Stimulated activated CD8-positive, alpha-beta memory T cell treated with anti-CD3 and anti-CD28 coated beads, Interleukin-4, amount 100 ng/mL, for 4 hours (primary cell): ENCODE measurements around the gene SCP2.

Source experiments
- DNase-seq, 2 donors: peaks; one replicate each; pipeline ENCODE4 v3.0.0-alpha.2; 2020; ENCODE audit warnings: low read depth in 2 of 2, low spot score in 1 of 2

SCP2 gene

GRCh38 chr1:53094533-53094919, 167.4 kb downstream of the SCP2 start:
- no peak for DNase-seq
